ENCODE data around the gene RSPH6A.

The RSPH6A gene

GRCh38 chr19:45789035-45789786 lies 25.9 kb downstream of the RSPH6A start:
- no peaks in the 10 kb centered on the region for H3K27me3 Mint-ChIP-seq
- no peak overlapping the region for H3K4me3 Mint-ChIP-seq
- ATAC-seq (replicated peaks): no peak
- no peak overlapping the region for H3K27ac Mint-ChIP-seq
- H3K36me3 Mint-ChIP-seq (ENCODE audit: insufficient read depth): peaks cover 41% of the 10 kb centered on the region
- DNase-seq: no peak
- H3K9me3 Mint-ChIP-seq: no peaks in the 10 kb centered on the region
- peaks cover 36 to 38% of the 10 kb centered on the region in 2 donors for H3K4me1 Mint-ChIP-seq (ENCODE audit: low read depth in 2 of 2)

- no peak overlapping the region for H3K27ac Mint-ChIP-seq
- H3K4me3 Mint-ChIP-seq: no peak overlapping the region
- H3K27me3 Mint-ChIP-seq: no peaks in the 10 kb centered on the region
- ATAC-seq (replicated peaks): no peak
- H3K9me3 Mint-ChIP-seq: no peaks in the 10 kb centered on the region
- peaks cover 19% of the 10 kb centered on the region for H3K36me3 Mint-ChIP-seq (ENCODE audit: insufficient read depth)
- DNase-seq: no peak
- peaks cover 16 to 20% of the 10 kb centered on the region in 2 donors for H3K4me1 Mint-ChIP-seq (ENCODE audit: low read depth in 2 of 2)
These were observed 28.6 kb downstream of the RSPH6A start for GRCh38 chr19:45786533-45786894.

- Mint-ChIP-seq H3K27ac (no peak overlapping the region), H3K27me3 (peaks cover 0 to 4% of the 10 kb centered on the region in 2 donors), H3K36me3 (ENCODE audit: insufficient read depth) (peaks cover 19% of the 10 kb centered on the region), H3K4me3 (no peak overlapping the region), H3K9me3 (no peaks in the 10 kb centered on the region), H3K4me1 (ENCODE audit: low read depth in 2 of 2) (peaks cover 13 to 17% of the 10 kb centered on the region in 2 donors)
- no peak for ATAC-seq (replicated peaks)
- no peak for DNase-seq
These were observed 29.2 kb downstream of the RSPH6A start for GRCh38 chr19:45785781-45786532.

GRCh38 chr19:45785097-45785496 lies 30.0 kb downstream of the RSPH6A start:
- H3K4me1 Mint-ChIP-seq (ENCODE audit: low read depth in 2 of 2): peaks cover 12 to 13% of the 10 kb centered on the region in 2 donors
- DNase-seq (no peak), ATAC-seq (replicated peaks) (no peak)
- no peak overlapping the region for H3K27ac Mint-ChIP-seq
- H3K4me3 Mint-ChIP-seq: no peak overlapping the region
- H3K27me3 Mint-ChIP-seq: peaks cover 0 to 12% of the 10 kb centered on the region in 2 donors
- H3K9me3 Mint-ChIP-seq: no peaks in the 10 kb centered on the region
- peaks cover 15% of the 10 kb centered on the region for H3K36me3 Mint-ChIP-seq (ENCODE audit: insufficient read depth)

- Mint-ChIP-seq H3K27ac (no peak overlapping the region), H3K4me1 (ENCODE audit: low read depth in 2 of 2) (peaks cover 19 to 22% of the 10 kb centered on the region in 2 donors), H3K27me3 (peaks cover 3 to 22% of the 10 kb centered on the region in 2 donors), H3K36me3 (ENCODE audit: insufficient read depth) (peaks cover 10% of the 10 kb centered on the region), H3K9me3 (no peaks in the 10 kb centered on the region), H3K4me3 (no peak overlapping the region)
- no peak for ATAC-seq (replicated peaks)
- no peak for DNase-seq
These were observed 31.0 kb downstream of the RSPH6A start for GRCh38 chr19:45784096-45784495.

- no peak overlapping the region for H3K4me3 Mint-ChIP-seq
- peaks cover 6 to 28% of the 10 kb centered on the region in 2 donors for H3K27me3 Mint-ChIP-seq
- H3K9me3 Mint-ChIP-seq: no peaks in the 10 kb centered on the region
- H3K4me1 Mint-ChIP-seq (ENCODE audit: low read depth in 2 of 2): peaks cover 26 to 27% of the 10 kb centered on the region in 2 donors
- no peak overlapping the region for H3K27ac Mint-ChIP-seq
- DNase-seq (no peak), ATAC-seq (replicated peaks) (no peak)
- peaks cover 8% of the 10 kb centered on the region for H3K36me3 Mint-ChIP-seq (ENCODE audit: insufficient read depth)
These were observed 32.0 kb downstream of the RSPH6A start for GRCh38 chr19:45782820-45783785.

- H3K27me3 Mint-ChIP-seq: peaks cover 6 to 28% of the 10 kb centered on the region in 2 donors
- H3K4me3 Mint-ChIP-seq: no peak within 1 kb of the TSS
- DNase-seq (no peak), ATAC-seq (replicated peaks) (no peak)
- H3K4me1 Mint-ChIP-seq (ENCODE audit: low read depth in 2 of 2): peaks cover 21 to 25% of the 10 kb centered on the region in 2 donors
- H3K9me3 Mint-ChIP-seq: no peaks in the 10 kb centered on the region
- no peak within 1 kb of the TSS for H3K27ac Mint-ChIP-seq
- H3K36me3 Mint-ChIP-seq (ENCODE audit: insufficient read depth): peaks cover 9% of the 10 kb centered on the region
These were observed 32.9 kb downstream of the RSPH6A start, which contains the start of gene DMPK for GRCh38 chr19:45782162-45782691. TSS of gene DMPK (minus strand) at chr19:45782490. CDS start at chr19:45782352, 138 bp downstream.

GRCh38 chr19:45781214-45782161 lies 33.6 kb downstream of the RSPH6A start:
- ATAC-seq (replicated peaks) (no peak), DNase-seq (no peak)
- Mint-ChIP-seq H3K9me3 (no peaks in the 10 kb centered on the region), H3K4me1 (ENCODE audit: low read depth in 2 of 2) (peaks cover 21 to 25% of the 10 kb centered on the region in 2 donors), H3K4me3 (no peak overlapping the region), H3K36me3 (ENCODE audit: insufficient read depth) (peaks cover 11% of the 10 kb centered on the region), H3K27ac (no peak overlapping the region), H3K27me3 (peaks cover 6 to 28% of the 10 kb centered on the region in 2 donors)

GRCh38 chr19:45780448-45781213 lies 34.5 kb downstream of the RSPH6A start:
- H3K4me1 Mint-ChIP-seq (ENCODE audit: low read depth in 2 of 2): peaks cover 21 to 25% of the 10 kb centered on the region in 2 donors
- H3K27ac Mint-ChIP-seq: no peak overlapping the region
- no peak overlapping the region for H3K4me3 Mint-ChIP-seq
- H3K9me3 Mint-ChIP-seq: no peaks in the 10 kb centered on the region
- DNase-seq (no peak), ATAC-seq (replicated peaks) (no peak)
- peaks cover 11% of the 10 kb centered on the region for H3K36me3 Mint-ChIP-seq (ENCODE audit: insufficient read depth)
- H3K27me3 Mint-ChIP-seq: peaks cover 6 to 28% of the 10 kb centered on the region in 2 donors

- Mint-ChIP-seq H3K27ac (no peak overlapping the region), H3K4me3 (peak overlapping the region; percentile 68 to 84), H3K27me3 (peaks cover 6 to 28% of the 10 kb centered on the region in 2 donors), H3K9me3 (no peaks in the 10 kb centered on the region), H3K4me1 (ENCODE audit: low read depth in 2 of 2) (peaks cover 21 to 25% of the 10 kb centered on the region in 2 donors), H3K36me3 (ENCODE audit: insufficient read depth) (peaks cover 11% of the 10 kb centered on the region)
- ATAC-seq (replicated peaks): no peak
- DNase-seq: no peak
These were observed 35.0 kb downstream of the RSPH6A start for GRCh38 chr19:45780146-45780447.

- peak; percentile 81 to 88 (median 82) for DNase-seq
- H3K9me3 Mint-ChIP-seq: no peaks in the 10 kb centered on the region
- H3K27me3 Mint-ChIP-seq: peaks cover 6 to 28% of the 10 kb centered on the region in 2 donors
- H3K4me3 Mint-ChIP-seq: peak overlapping the region; percentile 68 to 84
- no peak overlapping the region for H3K27ac Mint-ChIP-seq
- H3K4me1 Mint-ChIP-seq (ENCODE audit: low read depth in 2 of 2): peaks cover 21 to 25% of the 10 kb centered on the region in 2 donors
- H3K36me3 Mint-ChIP-seq (ENCODE audit: insufficient read depth): peaks cover 11% of the 10 kb centered on the region
- ATAC-seq (replicated peaks): peak; percentile 92
These were observed 35.6 kb downstream of the RSPH6A start for GRCh38 chr19:45779231-45780145.
